Measurements from ENCODE around the gene CFAP410. TPM values are rescaled to one million over a fixed set of nuclear protein-coding genes. Genes with fewer than 3 reads are reported as not detected.

The CFAP410 gene
- total and polyA plus RNA-seq, 2 donors (not counting 3 experiments of a cell fraction or from before 2014, with no cell fraction given) = 7.2 to 12.2 TPM

DNA sequence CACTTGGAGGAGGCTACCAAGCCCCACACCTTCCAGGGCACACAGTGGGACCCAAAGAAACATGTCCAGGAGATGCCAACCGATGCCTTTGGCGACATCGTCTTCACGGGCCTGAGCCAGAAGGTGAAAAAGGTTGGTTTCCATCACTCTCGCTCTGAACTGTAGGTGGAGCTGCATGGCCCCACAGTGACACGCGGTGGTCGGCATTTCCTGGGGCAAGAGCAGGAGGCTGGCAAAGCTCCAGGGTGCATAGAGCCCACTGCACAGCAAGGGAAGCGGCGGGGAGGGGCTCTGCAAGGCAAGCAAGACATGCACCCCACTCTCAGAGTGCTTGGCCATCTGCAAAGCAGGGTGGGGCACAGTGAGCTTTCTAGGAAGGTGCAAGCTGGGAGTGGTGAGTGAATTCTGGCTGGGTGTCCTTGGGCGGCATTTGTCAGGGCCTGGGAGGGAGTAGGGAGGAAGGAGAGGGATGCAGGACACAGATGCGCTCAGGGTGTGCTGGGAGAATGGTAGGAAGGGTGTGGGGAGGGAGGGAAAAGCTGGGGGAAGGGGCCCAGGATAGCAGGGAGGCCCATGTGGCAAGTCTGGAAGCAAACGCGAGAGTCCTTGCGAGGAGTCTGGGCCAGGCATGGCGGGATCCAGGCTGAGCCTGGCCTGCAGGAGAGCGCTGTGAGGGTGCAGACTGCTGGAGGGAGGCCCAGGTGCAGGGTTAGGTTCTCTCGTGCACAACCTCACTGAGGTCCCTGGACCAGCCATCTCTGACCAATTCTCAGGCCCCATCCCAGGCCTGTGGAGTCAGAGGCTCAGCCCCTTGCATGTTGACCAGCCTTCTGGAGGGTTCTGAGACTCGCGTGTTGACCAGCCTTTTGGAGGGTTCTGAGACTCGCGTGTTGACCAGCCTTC lies 25.2 kb upstream of the CFAP410 start:
- peaks cover 0 to 4% of the 10 kb centered on the region in 2 experiments for H3K27me3 ChIP-seq (ENCODE audit: control insufficient read depth in 2 of 2, insufficient read depth in 2 of 2, low read length in 2 of 2)

More for the DNA sequence above, 25.2 kb upstream of the CFAP410 start:
- H3K36me3 ChIP-seq (ENCODE audit: control insufficient read depth in 2 of 2, extremely low read depth in 1 of 2, insufficient read depth in 2 of 2, low read length in 2 of 2) = no peaks in the 10 kb centered on the region
- ChIA-PET POLR2A (no interaction called here), CTCF (no interaction called here)
- no peak overlapping the region for H3K27ac ChIP-seq (ENCODE audit: insufficient read depth, low read depth, low read length)
- H3K9me1 ChIP-seq (replicated peaks; ENCODE audit: control insufficient read depth, extremely low read depth, insufficient read depth, low read length) = no peaks in the 10 kb centered on the region
- H3K9me3 ChIP-seq (replicated peaks; ENCODE audit: control insufficient read depth, insufficient read depth, low read length) = no peaks in the 10 kb centered on the region
- no peak overlapping the region for H3K9ac ChIP-seq (replicated peaks; ENCODE audit: extremely low read depth, insufficient read depth, low read length)
- TF ChIP-seq FOS (IDR thresholded peaks at IDR 0.05; ENCODE audit: borderline replicate concordance, insufficient read depth, low read length) (no peak), POLR2A (IDR thresholded peaks at IDR 0.05; ENCODE audit: low read depth, low read length) (no peak), MYC (IDR thresholded peaks at IDR 0.05; ENCODE audit: low read depth, low read length) (no peak), GATA2 (IDR thresholded peaks at IDR 0.05; ENCODE audit: insufficient read depth, insufficient read length, low read depth, low read length) (no peak), CTCF (IDR thresholded peaks at IDR 0.05; ENCODE audit: extremely low read depth in 1 of 2, insufficient read depth in 1 of 2, low read depth in 1 of 2, low read length in 2 of 2) (no peak), EZH2 (IDR thresholded peaks at IDR 0.05; ENCODE audit: borderline replicate concordance, low read depth, low read length, severe bottlenecking) (no peak), POLR2AphosphoS5 (IDR thresholded peaks at IDR 0.05; ENCODE audit: insufficient read depth, low read depth, low read length) (no peak), JUN (IDR thresholded peaks at IDR 0.05; ENCODE audit: borderline replicate concordance, insufficient read depth, insufficient read length, low read depth) (no peak)
- TF ChIP-seq, protein P1, sequence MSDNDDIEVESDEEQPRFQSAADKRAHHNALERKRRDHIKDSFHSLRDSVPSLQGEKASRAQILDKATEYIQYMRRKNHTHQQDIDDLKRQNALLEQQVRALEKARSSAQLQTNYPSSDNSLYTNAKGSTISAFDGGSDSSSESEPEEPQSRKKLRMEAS (IDR thresholded peaks at IDR 0.05; ENCODE audit: insufficient read depth, insufficient read length) = no peak
- dilution Hi-C loops (cut with MboI; ENCODE audit: extremely low pct_ligation_motif_present, low sequenced_read_pairs) = no loop called here
- intact Hi-C loops (cut with micrococcal nuclease) = no loop called here
- DNase-seq (ENCODE audit: low read depth, low spot score) = no peak
- FAIRE-seq = no peak
- no peak overlapping the region for H3K4me3 ChIP-seq (replicated peaks in 1 of 3; ENCODE audit: insufficient read depth in 1 of 3, low read depth in 1 of 3, low read length in 3 of 3)
- H3K79me2 ChIP-seq (ENCODE audit: control insufficient read depth, insufficient read depth, low read length) = no peaks in the 10 kb centered on the region
- no peaks in the 10 kb centered on the region for H4K20me1 ChIP-seq (replicated peaks; ENCODE audit: control insufficient read depth, extremely low read depth, insufficient read depth, low read length)
- no peak overlapping the region for H3K4me2 ChIP-seq (ENCODE audit: insufficient read depth, low read length)
- H2AFZ ChIP-seq (ENCODE audit: low read depth, low read length) = no peak overlapping the region
- BruUV-seq (replicated peaks) = no TSS peak
- no peaks in the 10 kb centered on the region for H3K4me1 ChIP-seq (ENCODE audit: control insufficient read depth, extremely low read depth, insufficient read depth, low read length)

All from endothelial cell of umbilical vein (primary cell).